HG03432 (cell line): ENCODE measurements around the gene KRT37.
"Not testable (repeated sequence)": the region's sequence is repeated elsewhere in the genome, so short reads cannot be mapped to it uniquely, and the experiment has no call there.

Source experiments
- ATAC-seq: cut with Tn5 transposase; IDR thresholded peaks from one replicate; pipeline ENCODE4 v1.9.1; 2021; ENCODE audit warnings: mild to moderate bottlenecking, moderate library complexity; ENCODE audit not compliant: unreplicated experiment

KRT37 gene

DNA sequence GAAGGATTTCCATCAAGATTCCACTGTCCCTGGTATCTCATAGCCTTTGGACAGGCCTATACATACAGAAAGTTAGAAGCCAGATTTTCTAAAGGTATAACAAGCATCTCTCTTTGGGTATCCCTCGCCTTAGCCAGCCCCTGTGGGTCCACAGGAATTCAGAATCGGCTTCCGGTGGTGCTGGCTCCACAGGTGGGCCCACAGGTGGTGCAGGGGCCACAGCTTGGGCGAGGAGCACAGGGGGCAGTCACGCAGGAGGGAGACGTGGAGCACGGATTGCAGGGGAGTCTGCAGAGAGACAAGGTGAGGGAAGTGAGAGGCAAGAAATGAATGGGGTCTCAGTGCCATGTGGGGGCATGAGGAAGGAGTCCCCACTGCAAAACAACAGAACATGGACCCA, 12.9 kb upstream of the KRT37 start:
- no peak for ATAC-seq

DNA sequence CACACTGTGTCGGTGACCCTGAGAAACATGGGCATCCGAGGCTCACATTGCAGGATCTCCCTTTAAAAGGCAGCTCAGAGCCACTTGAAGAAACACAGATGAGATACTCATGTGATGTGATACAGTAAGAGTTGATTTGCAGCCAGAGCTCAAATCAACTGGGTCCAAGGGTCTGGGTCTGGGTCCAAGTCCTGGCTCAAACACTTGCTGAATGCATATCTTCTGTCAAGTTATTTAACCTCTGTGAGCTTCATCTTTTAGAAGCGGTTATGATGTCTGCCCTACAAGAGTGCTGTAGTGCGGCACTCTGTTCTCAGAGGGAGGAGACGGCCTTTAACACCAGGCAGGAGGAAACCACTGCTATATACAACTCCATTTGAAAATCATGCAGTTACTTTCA, 10.0 kb upstream of the KRT37 start:
- ATAC-seq = no peak

DNA sequence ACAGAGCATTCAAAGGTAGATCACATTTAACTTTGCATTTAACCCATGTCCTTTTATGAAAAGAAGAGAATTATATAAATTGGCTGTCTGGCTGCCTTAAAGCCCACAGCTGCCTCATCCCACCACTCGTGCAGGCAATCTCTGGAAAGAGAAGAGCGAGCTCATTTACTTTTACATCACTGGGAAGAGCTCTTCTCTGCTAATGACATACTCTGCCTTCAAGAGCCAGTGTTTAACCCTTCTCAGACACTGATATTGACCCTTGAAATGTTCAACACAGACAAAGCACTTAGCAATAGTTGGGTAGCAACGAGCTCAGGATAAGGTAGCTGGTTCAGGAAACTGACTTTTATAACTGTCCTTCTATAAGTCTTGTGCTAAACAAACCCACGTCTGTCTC, 9.6 kb upstream of the KRT37 start:
- ATAC-seq = no peak

DNA sequence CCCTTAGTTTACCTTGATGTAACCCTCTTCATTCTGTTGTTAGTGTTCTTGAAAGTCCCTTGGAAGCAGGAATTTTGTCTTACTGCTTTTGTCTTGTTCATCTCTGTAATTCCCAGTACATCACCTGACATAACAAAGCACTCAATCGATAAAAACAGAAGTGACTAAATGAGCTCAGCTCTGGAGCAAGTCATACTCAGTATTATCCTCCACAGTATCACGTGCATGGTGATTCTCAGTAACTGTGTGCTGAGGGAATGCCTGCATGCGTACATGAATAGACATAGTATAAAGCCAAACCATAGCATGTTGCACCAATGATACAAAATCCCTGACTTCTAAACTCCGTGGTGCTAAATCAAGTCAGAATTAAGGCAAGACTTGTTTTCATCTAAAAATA, 9.2 kb upstream of the KRT37 start:
- ATAC-seq = no peak

DNA sequence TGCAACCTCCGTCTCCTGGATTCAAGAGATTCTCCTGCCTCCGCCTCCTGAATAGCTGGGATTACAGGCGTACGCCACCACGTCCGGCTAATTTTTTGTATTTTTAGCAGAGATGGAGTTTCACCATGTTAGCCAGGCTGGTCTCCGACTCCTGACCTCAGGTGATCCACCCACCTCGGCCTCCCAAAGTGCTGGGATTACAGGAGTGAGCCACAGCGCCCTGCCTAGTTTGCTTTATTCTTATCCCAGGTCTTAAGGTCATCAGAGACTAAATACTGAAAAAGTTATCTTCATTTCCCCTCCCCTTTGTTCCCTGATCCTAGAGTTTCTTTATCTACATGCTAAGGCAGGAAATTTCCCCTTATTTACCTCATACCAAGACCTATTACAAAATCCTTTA, 6.0 kb upstream of the KRT37 start:
- not testable (repeated sequence) for ATAC-seq

DNA sequence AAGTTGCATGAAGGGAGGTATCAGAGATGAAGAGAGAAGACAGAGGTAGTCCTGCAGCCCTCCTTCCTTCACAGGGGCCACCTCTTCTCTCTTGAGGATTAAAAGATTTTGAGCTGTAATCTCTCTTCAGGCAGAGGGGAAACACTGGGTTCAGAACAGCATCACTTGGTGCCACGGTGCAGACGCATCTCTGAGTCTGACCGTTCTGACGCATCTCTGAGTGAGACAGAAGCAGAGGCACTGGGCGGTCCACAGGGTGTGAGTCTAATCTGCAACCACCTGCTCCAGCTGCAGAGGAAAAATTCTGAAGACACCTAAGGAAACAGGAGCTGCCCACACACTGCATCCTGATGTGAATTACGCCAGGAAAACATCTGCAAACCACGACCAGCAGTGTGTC, 5.3 kb upstream of the KRT37 start:
- no peak for ATAC-seq

DNA sequence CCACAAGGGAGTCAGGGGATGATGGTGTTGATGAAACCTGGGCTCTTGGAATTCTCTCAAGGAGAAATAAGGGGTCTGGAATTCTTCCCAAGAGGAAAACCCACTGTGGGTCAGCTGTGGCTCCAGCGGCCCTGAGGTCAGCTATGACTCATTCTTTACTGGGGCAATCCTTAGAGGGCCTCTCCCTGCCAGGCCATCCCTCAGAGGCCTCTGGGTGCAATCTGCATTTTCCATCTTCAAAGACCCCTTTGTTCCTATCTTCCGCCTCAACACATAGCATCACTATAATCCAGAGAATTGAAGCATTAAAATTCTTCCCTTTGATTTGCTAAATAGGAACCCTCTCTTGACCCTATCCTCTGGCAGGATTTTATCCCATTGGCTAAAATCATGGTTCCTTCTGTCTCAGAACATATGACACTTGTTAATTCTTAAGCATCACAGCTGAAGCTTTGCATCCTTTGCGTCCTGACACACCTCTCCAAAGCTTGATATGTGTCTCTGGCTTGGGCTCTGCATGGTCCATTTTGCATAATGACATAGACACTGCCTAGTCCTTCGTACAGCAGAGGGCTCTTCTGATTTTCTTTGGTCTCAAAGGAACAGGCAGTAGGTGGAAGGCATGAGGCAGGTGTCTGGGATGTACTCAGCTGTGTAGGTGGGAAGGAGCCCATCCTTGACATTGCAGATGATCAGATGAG, 4.4 kb upstream of the KRT37 start:
- ATAC-seq = no peak

DNA sequence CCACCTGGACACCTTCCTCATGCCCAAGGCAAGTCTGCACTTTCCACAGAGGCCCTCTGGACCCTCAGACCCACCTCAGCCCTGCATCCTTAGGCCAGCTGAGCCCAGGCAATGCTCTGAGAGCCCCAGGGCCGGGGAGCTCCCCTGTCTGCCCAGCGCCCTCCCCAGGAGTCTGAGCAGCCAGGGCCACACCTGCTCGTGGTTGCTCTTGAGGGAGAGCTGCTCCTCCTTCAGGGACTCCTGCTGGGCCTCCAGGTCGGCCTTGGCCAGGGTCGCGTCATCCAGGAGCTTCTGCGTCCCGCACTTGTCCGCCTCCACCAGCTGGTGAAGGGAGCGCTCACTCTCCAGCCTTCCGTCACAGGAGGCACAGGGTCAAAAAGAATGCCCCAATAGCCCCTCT, 1.8 kb downstream of the KRT37 start:
- not testable (repeated sequence) for ATAC-seq

DNA sequence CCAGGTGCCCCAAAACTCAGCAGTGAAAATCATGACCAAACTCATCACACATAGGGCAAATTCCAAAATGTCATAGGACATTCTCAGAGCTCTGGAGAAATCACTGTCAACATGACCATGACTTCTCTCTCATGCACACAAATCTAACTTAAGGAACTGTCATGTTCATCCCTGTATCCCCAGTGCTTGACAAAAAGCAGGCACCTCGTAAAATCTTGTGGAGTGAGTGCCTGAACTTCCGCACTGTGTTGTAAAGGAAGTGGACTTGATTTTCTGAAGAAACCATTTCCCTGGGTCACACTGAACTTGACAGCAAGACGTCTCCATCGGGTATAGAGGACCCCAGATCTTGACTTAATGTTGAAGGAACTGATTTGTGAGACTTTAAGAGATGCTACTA, 2.8 kb downstream of the KRT37 start:
- ATAC-seq = no peak

DNA sequence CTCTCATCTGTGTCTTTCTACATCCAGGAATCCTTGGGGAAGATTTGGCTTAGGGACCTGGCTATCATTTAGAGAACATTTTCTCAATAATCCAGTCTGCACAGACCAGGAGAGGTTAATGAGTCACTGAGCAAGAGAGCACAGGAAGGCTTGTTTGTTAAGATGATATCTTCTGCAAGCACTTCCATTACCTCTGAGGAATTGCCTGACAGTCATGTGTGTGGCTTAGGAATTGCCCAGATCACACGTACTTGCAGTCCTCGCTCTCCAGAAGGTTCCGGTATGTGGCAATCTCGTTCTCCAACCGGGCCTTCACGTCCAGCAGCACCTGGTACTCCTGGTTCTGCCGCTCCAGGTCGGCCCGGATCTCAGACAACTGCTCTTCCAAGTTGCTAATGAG, 3.3 kb downstream of the KRT37 start:
- no peak for ATAC-seq

DNA sequence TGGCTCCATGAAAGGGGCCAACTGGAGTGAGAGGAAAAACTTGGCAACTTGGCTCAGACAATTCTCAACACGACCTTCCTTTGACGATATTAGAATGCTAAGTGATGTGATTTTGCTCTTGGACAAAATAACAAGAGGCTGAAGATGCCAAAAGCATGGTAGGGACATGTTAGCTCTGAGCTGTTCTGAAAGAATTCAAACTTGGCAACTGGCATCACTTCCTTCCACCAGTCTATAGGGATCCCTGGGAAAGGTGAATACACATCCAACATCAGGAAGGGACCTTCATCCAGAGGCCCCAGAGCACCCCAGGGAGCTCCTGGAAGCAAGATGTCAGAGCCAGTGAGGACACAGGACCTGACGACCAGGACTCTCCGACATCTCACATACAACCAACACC, 4.3 kb downstream of the KRT37 start:
- ATAC-seq = no peak

DNA sequence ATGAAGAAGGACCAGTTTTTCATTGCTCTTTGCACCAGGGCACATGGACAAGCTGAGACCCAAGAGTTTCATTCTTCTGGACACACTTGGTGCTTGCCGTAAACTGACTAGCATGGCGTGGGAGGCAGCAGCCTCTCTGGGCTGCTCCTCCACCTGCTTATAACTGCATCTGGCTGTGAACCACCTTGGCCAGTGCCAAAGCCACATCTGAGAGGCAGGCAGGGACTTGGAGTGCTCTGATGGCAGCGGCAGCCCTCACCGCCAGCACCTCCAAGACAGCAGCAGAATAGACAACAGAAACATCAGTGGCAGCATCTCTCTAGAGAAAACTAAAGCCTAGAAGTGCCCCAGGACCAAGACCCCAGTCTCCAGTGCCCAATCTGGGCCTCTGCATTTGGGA, 4.7 kb downstream of the KRT37 start:
- no peak for ATAC-seq

DNA sequence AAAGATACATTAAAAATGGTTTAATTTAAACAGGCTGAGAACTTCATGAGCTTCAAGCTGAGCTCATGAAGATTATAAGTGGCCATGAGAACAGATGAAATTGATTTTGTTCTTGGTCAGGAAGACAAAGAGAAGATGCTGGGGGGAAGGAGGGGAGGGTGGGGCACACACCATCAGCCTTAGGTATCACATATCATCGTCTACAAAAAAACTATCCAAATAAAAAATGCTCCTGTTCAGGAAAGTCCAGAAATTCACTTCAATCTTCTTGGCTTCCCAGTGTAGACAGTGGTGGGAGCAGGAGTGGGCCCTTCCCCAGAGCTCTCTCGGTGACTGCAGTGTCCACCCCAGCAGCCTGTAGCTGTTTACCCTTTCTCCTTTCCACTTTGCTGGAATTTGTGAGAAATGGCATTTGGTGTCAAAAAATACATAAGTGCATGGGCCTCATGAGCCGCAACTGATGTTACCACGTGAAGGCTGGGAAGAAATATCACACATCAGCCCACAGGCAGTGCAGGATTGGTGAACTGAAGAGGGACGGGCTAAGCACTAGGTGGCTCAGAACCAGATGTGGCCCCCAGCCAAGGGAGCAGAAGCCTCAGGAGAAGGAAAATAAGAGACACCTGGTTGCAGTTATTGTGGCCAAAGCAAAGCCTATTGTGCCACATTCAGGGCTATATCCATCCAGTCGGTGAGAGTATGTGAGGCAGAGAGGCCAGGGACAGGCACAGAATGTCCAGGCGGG, 6.1 kb downstream of the KRT37 start:
- ATAC-seq = no peak

DNA sequence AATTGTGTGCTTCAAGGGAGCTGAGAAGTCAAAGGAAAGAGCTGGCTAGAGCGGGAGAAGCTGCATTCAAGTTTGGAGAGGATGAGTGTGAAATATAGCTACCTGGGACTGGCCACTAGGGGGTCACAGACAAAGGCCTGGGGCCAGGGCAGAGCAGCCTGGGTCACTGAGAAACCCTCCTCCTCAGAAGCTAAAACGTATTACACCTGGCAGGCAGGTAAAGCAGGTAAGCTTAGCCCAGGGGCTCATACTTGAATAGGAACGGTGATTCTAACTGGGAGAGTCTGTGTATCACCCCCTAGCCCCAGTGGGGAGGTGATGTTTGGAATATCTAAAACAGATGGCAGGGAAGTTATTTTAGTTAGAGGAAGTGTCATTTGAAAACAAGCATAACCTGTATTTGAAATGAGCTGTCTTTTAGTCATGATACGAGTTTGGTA, 6.8 kb downstream of the KRT37 start:
- ATAC-seq = no peak

DNA sequence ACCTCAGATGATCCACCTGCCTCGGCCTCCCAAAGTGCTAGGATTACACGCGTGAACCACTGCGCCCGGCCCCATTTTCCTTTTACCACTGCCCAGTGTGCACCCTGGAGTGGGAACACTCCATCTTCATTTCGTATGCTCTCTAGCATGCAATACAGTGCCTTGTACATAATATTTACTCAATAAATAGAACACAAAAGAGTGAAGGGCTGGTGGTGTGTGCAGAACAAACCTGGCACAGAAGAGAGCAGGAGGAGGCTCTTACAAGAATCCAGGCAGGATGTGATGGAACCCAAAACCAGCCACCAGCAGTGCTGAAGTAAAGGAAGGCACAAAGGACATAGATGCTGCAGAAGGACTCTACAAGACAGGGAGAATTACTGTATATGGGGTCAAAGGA, 7.3 kb downstream of the KRT37 start:
- no peak for ATAC-seq

DNA sequence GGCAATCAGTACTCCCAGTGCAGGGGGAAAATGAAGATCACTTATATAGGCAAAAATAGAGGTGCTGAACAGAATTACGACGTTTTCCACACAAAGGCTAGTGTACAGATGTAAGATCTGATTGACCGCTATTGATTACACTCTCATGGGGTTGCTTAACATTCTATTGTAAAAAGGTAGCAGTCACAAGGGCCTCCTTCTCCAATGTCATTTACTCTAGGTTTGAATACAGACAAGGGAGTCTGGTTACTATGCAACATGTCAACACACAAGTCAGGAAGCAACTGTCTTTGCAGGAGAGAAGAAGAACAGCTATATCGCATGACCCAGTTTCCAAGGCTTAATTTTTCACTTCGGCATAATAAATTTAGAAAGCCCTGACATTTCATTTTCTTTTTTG, 7.9 kb downstream of the KRT37 start:
- no peak for ATAC-seq

DNA sequence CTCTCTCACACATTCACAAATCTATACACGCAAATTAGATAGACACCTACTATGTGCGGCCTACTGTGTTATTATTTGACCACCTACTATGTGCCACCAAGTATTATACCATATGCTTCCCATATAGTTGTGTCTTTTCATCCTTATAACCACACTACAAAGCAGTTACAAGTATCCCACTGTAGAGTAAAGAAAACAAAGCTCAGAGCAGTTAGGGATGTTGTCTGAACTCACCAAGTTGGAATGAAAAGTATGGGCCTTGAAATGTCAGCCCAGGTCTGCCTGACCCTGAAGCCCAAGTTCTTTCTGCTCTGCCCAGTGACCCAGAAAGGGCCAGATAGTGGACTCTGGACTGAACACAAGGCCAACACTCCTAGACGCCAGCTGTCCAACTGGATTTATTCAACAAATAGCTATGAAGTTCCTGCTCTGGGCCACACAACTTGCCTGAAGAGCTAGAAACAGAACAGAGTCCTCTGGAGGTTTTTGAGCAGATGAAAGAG, 8.5 kb downstream of the KRT37 start:
- no peak for ATAC-seq

DNA sequence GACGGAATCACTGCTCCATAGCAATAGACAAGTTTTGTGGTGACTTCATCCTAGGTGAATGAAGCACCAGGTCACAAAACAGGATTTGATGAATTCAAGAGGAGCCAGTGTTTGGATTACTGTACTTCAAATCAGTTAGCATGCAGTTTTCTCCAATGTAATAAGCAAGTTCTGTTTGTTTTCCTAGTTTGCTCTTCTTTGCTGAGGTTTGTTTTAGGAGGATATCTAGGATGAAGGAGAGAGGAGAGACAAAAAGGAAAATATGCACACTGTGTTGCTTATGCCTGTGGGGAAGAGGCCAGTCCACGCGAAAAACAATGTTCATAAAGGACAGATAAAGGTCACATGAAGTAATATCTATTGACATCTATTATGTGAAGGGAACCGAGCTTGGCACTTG, 9.0 kb downstream of the KRT37 start:
- ATAC-seq = no peak

DNA sequence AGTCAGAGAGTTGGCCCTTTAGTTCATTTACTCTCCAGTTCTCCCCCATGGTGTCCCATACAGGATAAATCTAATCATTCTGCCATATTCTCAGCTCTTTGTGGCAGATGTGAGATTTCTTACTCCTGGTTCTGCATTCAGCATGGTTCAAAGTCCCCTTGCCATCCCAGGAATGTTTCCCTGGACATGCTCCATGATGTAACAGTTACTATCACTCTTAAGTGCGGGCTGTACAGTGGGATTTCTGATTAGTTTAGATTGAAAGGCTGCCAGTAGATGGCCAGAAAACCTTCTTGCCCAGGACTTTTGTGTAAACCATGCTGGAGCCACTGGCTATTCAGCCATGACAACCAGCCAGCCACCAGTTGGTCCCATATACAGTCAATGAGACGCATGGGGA, 10.4 kb downstream of the KRT37 start:
- no peak for ATAC-seq

DNA sequence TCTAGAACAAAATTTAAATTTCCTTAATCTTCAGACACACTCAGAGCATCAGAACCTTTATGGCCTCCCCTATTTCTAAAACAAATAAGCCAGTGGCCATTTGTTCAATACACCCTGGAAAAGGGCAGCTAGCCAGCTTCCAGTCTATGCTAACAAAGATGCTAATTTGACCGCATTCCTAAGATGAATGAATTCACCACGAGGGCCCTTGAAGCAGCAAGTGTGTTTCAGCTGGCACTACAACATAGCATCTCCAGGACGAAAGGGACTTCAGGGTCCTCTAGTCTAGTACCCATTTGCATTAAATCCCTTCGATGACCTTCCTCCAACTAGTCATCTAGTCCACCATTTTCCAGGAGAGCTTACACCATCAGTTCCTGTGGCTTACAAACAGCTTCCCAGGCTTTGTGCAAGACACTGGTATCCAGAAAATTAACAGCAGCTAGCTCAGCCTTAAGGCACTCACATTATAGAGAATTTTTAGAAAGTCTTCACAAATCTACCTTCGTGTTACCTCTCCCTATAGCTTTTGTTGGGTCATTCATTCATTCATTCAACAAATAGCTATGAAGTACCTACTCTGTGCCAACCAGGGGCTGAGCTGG, 10.9 kb downstream of the KRT37 start:
- ATAC-seq = no peak

DNA sequence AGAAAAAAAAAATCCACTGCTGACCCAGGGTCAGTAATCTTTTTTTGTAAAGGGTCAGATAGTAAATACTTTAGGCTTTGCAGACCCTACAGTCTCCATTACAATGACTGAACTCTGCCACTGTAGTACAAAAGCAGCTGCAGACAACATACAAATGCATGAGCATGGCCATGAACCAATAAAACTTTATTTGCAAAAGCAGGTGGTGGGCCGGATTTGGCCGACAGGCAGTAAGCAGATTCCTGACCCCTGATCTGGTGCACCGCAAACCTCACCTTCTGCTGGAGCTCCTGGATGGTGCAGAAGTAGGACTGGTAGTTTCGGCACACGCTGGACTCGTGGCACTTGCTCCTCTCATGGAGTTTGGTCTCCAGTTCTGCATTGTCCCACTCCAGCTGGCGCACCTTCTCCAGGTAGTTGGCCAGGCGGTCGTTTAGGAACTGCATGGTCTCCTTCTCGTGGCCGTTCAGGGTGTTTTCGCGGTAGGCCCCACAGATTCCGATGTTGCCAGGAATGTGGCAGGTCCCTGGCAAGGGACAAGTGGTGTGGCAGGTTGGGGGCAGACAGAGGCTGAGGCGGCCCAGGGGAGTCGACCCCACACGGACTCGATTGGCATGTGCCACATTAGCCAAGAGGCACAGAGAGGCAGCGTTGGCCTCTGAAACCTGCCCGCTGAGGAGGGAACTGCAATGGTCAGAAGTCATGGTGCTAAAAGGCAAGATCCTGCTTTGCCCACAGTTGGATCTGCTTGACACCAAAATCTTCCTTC, 13.1 kb downstream of the KRT37 start:
- no peak for ATAC-seq
